ENCODE data around the gene PGM2.

Gene PGM2

DNA sequence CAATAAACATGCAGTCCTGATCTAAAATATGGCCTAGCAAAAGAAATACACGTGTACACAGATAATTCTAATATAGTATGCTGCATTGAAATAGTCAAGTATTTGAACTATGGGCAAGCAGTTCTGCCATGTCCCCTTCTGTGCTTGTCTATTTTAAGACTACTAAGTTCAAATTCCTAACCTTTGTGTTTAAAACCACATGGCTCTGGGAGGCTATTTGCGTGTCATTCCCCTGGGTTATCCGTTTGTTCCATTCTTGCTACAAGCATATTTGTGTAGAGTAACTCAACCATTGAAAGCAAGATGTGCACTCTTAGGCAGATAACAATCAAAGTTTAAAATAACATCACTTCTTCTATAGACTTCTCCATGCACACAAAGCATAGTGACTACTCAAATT lies 39.0 kb downstream of the PGM2 start:
- no peak for DNase-seq

DNA sequence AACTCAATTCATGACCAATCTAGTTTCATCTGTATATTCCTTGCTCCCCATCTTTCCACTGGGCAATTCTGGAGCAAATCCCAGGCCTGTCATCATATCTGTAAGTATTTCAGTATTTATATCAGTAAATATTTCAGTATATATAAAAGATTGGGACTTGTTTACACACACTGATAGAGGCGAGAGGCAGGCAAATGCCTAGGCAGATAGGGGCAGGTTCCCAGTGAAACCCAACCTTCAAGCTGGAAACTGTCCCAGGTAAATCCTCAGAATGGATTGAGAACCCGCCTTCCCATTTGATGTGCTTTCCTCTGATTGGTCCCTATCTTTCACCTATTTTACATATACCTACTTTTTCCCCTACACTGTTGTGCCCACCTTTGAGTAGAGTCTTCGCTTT lies 40.6 kb downstream of the PGM2 start:
- DNase-seq: no peak

DNA sequence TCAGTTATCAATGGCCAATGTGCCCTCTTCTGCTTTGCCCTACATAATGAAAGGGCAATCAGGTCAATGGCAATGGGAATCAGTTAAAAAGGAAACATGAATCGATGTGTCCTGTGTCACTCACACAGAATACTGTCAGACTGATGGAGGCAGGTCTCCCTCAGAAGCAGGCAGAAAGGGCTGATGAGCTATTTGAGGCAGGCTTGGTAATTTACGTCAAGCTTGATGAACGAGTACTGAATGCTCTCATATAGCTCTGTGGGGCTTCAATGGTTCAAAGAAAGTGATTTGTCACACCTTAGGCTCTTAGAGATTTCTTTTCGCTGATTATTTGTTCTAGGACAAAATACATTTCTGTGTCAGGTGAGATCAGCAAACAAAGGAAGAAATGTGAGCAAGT lies 41.8 kb downstream of the PGM2 start:
- DNase-seq: no peak

- no peak for DNase-seq
Measured at GRCh38 chr4:37872310-37872988, 46.0 kb downstream of the PGM2 start.

GRCh38 chr4:37873386-37873785 lies 46.9 kb downstream of the PGM2 start:
- DNase-seq: no peak

- DNase-seq: no peak
Measured at GRCh38 chr4:37876156-37876555, 49.7 kb downstream of the PGM2 start.

DNA sequence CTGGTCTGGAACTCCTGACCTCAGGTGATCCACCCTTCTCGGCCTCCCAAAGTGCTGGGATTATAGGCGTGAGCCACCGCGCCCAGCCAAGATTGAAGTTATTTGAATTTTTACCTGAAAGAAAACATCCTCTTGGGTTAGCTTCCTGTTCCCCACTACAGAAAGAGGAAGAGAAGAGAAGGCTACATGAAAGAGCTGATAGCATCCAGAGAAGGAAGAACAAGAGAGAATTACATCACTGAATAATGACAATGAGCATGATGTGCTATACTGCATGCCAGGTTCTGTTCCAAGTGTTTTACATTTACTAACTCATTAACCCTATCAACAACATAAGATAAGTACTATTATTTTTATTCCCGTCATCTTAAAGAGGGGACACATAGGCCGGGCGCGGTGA lies 52.9 kb downstream of the PGM2 start:
- DNase-seq: no peak

DNA sequence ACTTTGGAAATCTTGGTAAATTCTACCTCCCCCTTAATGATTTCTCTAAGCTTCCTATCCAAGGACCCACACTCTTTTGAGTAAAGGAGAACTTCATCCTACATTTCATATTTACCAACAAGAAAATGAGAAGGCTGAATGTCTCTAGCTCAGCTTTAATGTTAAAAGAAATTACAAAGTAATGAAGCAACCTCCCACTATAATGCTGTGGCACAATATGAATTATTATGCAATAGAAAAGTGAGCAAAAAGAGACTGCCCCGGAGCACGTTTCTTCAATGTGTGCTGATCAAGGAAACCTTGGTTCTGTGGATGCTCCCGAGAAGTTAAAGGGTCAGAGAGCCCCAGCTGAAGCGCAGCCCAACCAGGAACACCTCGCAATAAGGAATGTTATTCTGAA lies 55.3 kb downstream of the PGM2 start:
- DNase-seq: no peak

- DNase-seq: no peak
Measured at GRCh38 chr4:37882665-37883296, 56.3 kb downstream of the PGM2 start.

- no peak for DNase-seq
Measured at GRCh38 chr4:37884855-37885487, 58.5 kb downstream of the PGM2 start.

- no peak for DNase-seq
Measured at GRCh38 chr4:37885496-37885895, 59.0 kb downstream of the PGM2 start.

GRCh38 chr4:37889849-37890800 lies 63.6 kb downstream of the PGM2 start:
- no peak for DNase-seq

DNA sequence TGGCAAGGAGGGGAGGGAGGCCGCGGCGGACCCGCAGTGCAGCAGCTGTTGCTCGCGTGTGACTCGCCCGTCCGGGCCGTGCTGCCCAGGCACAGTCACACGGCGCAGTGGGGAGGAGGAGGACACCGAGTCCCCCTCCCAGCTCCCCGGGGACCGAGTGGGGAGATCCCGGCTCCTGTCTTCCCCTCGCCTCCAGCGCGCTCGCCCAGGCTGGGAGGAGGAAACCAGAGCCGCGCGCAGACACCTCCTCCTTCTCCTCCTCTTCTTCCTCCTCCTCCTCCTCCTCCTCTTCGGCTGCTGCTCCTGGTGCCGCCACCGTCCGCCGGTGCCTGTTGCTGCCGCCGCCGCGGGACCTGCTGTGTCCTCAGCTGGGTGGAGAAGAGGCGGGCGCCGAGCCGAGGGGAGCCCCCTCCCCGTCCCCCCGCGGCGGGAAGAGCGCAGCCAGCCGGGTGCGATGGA lies 64.3 kb downstream of the PGM2 start, which contains the start of gene TBC1D1:
Gene TBC1D1 (plus strand): TSS at position 284 of the 459 bp plus-strand sequence. CDS start 11,012 bp downstream, outside the sequence.
- no peak for DNase-seq

DNA sequence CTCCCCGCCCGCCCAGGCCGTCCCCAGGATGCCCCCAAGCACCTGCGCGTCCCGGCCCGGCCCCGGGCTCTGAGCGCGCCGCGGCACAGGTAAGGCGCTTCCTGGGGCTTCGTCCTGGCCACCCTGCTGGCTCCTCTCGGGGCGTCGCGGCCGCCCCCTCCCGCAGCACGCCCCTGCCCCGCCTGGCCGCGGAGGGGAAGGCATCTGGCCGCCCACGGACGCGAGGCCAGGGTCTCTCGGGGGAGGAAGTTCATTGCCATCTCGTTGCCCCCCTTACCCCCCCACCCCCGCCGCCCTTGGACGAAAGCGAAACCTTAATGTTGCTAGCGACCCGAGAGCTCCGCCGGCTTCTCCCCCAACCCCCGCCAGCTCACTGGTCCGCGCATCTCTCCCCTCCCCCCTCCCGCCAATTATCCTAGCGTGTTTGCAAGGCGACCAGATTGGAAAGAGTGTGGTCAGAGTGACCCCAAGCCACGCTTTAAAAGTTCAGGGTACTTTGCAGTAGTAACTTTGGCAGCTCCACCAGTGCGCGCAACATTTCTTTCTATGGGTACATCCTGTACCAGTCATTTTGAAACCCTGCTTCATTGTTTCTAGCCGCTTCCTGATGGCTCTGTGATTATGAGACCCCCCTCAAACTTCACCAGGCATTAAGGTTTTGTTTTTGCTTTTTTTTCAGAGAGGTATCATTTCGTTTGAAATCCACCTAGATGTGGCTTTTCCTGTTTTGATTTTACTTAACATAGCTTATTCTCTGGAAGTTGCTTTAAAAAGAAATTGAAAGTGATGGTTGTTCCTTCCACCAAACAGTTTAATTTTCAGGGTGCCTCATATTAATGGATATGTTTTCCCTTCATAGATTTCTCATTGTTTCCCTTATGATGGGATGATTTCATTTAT lies 65.0 kb downstream of the PGM2 start:
- no peak for DNase-seq

DNA sequence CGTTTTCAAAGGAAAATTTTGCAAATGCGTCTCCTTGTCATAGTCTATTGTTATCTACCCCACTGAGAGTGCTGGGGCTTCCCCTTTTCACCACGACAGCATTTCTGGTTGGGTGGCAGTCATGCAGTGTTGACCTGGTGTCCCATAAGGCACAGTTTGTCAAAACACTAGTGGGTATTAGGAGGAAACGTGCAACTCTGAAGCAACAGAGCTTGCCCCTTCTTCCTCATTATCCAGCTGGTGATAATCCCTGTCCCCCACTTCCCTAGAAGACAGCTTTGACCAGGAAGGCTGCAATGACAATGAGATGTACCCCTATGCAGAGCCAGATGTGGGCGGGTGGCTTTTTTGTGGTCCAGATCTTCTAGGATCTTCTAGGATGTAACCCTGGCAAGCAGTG lies 66.2 kb downstream of the PGM2 start:
- DNase-seq: no peak

DNA sequence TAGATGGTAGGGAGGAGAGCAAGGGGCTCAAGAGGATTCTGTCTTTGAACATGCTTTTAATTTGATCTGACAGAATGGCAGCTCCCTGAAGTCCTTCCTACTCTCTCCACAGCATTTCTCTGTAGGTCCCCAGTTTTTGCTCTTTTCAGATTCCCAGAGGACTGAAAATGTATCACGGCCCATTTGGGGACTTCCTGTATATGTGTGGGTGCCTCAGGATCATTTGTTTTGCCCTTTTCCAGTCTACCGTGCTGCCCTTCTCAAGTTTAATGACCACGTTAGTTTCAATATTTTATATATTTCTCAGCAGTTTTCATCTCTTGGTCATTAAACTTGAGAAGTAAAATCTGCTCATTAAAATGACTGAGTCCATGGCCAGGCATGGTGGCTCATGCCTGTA lies 66.7 kb downstream of the PGM2 start:
- DNase-seq: no peak

- DNase-seq: no peak
Measured at GRCh38 chr4:37895271-37895670, 68.8 kb downstream of the PGM2 start.

DNA sequence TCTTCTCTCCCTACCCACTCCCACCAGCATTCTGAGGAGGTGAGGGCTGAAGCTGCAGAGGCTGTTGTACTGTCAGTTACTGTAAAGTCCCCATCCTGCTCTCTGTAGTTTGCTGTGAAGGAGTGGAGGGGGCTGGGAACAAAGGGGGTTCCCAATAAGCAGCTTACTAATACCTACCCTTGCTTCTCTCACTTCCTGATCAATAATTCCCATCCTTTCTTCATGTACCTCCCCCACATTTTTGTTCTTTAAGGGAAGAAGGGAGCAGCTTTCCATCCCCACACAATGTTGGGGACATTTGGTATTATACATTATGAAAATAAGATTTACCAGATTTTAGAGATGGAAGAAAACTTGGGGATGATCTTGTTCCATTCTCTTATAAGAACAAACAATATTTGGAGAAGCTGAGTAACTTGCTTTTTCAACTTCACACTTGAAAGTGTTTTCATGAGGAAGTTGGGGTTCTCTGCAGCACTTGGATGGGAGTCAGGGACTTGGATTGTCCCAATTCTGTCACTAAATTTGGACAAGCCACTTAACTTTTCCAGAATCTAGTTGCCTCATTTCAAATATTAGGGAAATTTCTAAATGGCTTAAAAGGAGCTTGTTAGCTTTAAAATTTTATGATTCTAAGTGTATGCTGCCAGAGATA lies 69.8 kb downstream of the PGM2 start:
- no peak for DNase-seq

GRCh38 chr4:37902212-37902611 lies 75.7 kb downstream of the PGM2 start:
- DNase-seq: no peak

GRCh38 chr4:37902738-37903693 lies 76.5 kb downstream of the PGM2 start:
- DNase-seq: no peak
